SK-N-SH (cell line): ENCODE measurements around the gene ADGRL4. TPM values are rescaled to one million over a fixed set of nuclear protein-coding genes. Genes with fewer than 3 reads are reported as not detected.

Experiments
- CTCF ChIA-PET: fragments of 300-600, 350-600 bp; formaldehyde crosslinking; extraction: SDS; loops from one replicate; lab custom pipeline; 2021; lab: Yijun Ruan, JAX
- POLR2A ChIA-PET: fragments of 350-600 bp; sonication (Branson Sonifier 250); formaldehyde crosslinking; extraction: SDS; loops from one replicate; lab custom pipeline; 2020; ENCODE audit warnings: antibody characterized with exemption, inconsistent platforms; lab: Yijun Ruan, JAX
- DNase-seq: peaks from one replicate; pipeline ENCODE4 v3.0.0; 2012
- H2AFZ ChIP-seq: fragments of 200-600 bp; sonication (generic); 2 replicates; pipeline ENCODE4 v1.8.1; 2016; ENCODE audit warnings: antibody characterized with exemption, mild to moderate bottlenecking, low read depth
- H3F3A ChIP-seq: fragments of 200-600 bp; sonication (generic); replicated peaks from 2 replicates; pipeline ENCODE3; 2016; ENCODE audit warnings: antibody characterized with exemption, mild to moderate bottlenecking; ENCODE audit not compliant: insufficient read depth
- H3K27ac ChIP-seq, 2 experiments: fragments of 200-500 bp in 1 of 2; fragments of 200-600 bp in 1 of 2; sonication (Bioruptor generic) in 1 of 2; sonication (generic), shearing (Covaris generic) in 1 of 2; 2 replicates each; pipeline versions ENCODE4 v1.5.1 to v1.6.1; 2014 to 2016; ENCODE audit warnings: low read depth in 2 of 2, inconsistent platforms in 1 of 2, low read length in 1 of 2, mild to moderate bottlenecking in 1 of 2, mixed read lengths in 1 of 2
- H3K27me3 ChIP-seq: fragments of 200-600 bp; sonication (generic), shearing (Covaris generic); 2 replicates; pipeline ENCODE4 v1.6.1; 2016; ENCODE audit warnings: mixed run types; ENCODE audit not compliant: insufficient read depth
- H3K36me3 ChIP-seq, 2 experiments: fragments of 200-500 bp in 1 of 2; fragments of 200-600 bp in 1 of 2; sonication (Bioruptor generic) in 1 of 2; sonication (generic) in 1 of 2; replicated peaks in 1 of 2; 2 replicates each; pipeline versions ENCODE3 to v1.5.1; 2014 to 2016; ENCODE audit warnings: low read length in 1 of 2, mild to moderate bottlenecking in 1 of 2; ENCODE audit not compliant: insufficient read depth in 2 of 2, control insufficient read depth in 1 of 2
- H3K4me1 ChIP-seq, 2 experiments: fragments of 200-500 bp in 1 of 2; fragments of 200-600 bp in 1 of 2; sonication (Bioruptor generic) in 1 of 2; sonication (generic), shearing (Covaris generic) in 1 of 2; 2 replicates each; pipeline versions ENCODE4 v1.5.1 to v1.6.1; 2014 to 2016; ENCODE audit warnings: low read depth in 1 of 2, low read length in 1 of 2, mixed run types in 1 of 2; ENCODE audit not compliant: insufficient read depth in 2 of 2, control insufficient read depth in 1 of 2
- H3K4me2 ChIP-seq: fragments of 200-600 bp; sonication (generic), shearing (Covaris generic); 2 replicates; pipeline ENCODE4 v1.6.1; 2017; ENCODE audit warnings: mixed run types
- H3K4me3 ChIP-seq, 2 experiments: fragments of 200-500 bp in 1 of 2; fragments of 200-600 bp in 1 of 2; sonication (Bioruptor generic) in 1 of 2; sonication (generic), shearing (Covaris generic) in 1 of 2; 2 replicates each; pipeline versions ENCODE4 v1.5.1 to v1.8.1; 2014 to 2016; ENCODE audit warnings: low read depth in 2 of 2, inconsistent platforms in 1 of 2, low read length in 1 of 2, mild to moderate bottlenecking in 1 of 2, mixed read lengths in 1 of 2, moderate library complexity in 1 of 2
- H3K79me2 ChIP-seq: fragments of 200-600 bp; sonication (generic); 2 replicates; pipeline ENCODE4 v1.8.1; 2017; ENCODE audit warnings: mild to moderate bottlenecking; ENCODE audit not compliant: insufficient read depth
- H3K9ac ChIP-seq: fragments of 200-600 bp; sonication (generic); 2 replicates; pipeline ENCODE4 v1.6.1; 2017; ENCODE audit warnings: mixed run types
- H3K9me2 ChIP-seq: fragments of 200-600 bp; sonication (generic); 2 replicates; pipeline ENCODE4 v1.6.1; 2017; ENCODE audit warnings: mixed run types
- H3K9me3 ChIP-seq: fragments of 200-600 bp; sonication (generic); 2 replicates; pipeline ENCODE4 v1.6.1; 2017; ENCODE audit warnings: mixed run types, mild to moderate bottlenecking, moderate library complexity
- H4K20me1 ChIP-seq: fragments of 200-600 bp; sonication (generic); 2 replicates; pipeline ENCODE4 v1.6.1; 2017; ENCODE audit warnings: mild to moderate bottlenecking, mixed run types; ENCODE audit not compliant: insufficient read depth
- EP300 ChIP-seq, 2 experiments: IDR thresholded peaks; 2 replicates each; pipeline versions ENCODE4 v1.4.0 to v1.6.1; 2012; ENCODE audit warnings: borderline replicate concordance in 1 of 2, low read depth in 1 of 2, low read length in 1 of 2
- FOSL2 ChIP-seq: IDR thresholded peaks from 2 replicates; pipeline ENCODE4 v1.4.0; 2012; ENCODE audit warnings: low read depth, mild to moderate bottlenecking, moderate library complexity, borderline replicate concordance
- FOXJ3 ChIP-seq: sonication (generic); formaldehyde crosslinking; IDR thresholded peaks from 2 replicates; pipeline ENCODE4 v1.5.1; 2020; ENCODE audit warnings: mild to moderate bottlenecking, missing genetic modification reagents
- GATA2 ChIP-seq: sonication (generic); formaldehyde crosslinking; IDR thresholded peaks from 2 replicates; pipeline ENCODE4 v1.5.0; 2020; ENCODE audit warnings: mild to moderate bottlenecking, missing genetic modification reagents
- IRF3 ChIP-seq: fragments of 150-350 bp; IDR thresholded peaks from 2 replicates; pipeline ENCODE4 v1.6.1; 2016; ENCODE audit warnings: mild to moderate bottlenecking, low read depth, low read length
- JUND ChIP-seq: IDR thresholded peaks from 2 replicates; pipeline ENCODE4 v1.4.0; 2012
- MEF2A ChIP-seq: IDR thresholded peaks from 2 replicates; pipeline ENCODE4 v1.4.0; 2012; ENCODE audit warnings: low read depth, borderline replicate concordance
- MXI1 ChIP-seq: IDR thresholded peaks from 2 replicates; pipeline ENCODE4 v1.6.1; 2012; ENCODE audit warnings: mild to moderate bottlenecking, low read depth, low read length, improper control_type of control experiment
- NRF1 ChIP-seq: IDR thresholded peaks from 2 replicates; pipeline ENCODE4 v1.6.1; 2012; ENCODE audit warnings: low read depth, mild to moderate bottlenecking, low read length
- RCOR1 ChIP-seq: fragments of 150-350 bp; IDR thresholded peaks from 2 replicates; pipeline ENCODE4 v1.6.1; 2017; ENCODE audit warnings: antibody characterized with exemption, low read length
- REST ChIP-seq: IDR thresholded peaks from 2 replicates; pipeline ENCODE4 v1.6.1; 2012; ENCODE audit warnings: mild to moderate bottlenecking, low read depth, low read length, moderate library complexity
- TAF1 ChIP-seq: IDR thresholded peaks from 2 replicates; pipeline ENCODE4 v1.6.1; 2012; ENCODE audit warnings: low read depth, mild to moderate bottlenecking, low read length, moderate library complexity, borderline replicate concordance
- TEAD4 ChIP-seq: IDR thresholded peaks from 2 replicates; pipeline ENCODE4 v1.4.0; 2012; ENCODE audit warnings: mild to moderate bottlenecking, borderline replicate concordance; ENCODE audit not compliant: insufficient read depth
- YY1 ChIP-seq: IDR thresholded peaks from 2 replicates; pipeline ENCODE4 v1.4.0; 2012; ENCODE audit warnings: low read depth, mild to moderate bottlenecking
- WGBS: methylation state at CpG from one replicate; pipeline ENCODE4 v1.1.6; 2017; ENCODE audit warnings: low lambda C conversion rate; 5-methylcytosine and 5-hydroxymethylcytosine counted together
- polyA plus RNA-seq, 3 experiments: library from polyadenylated mRNA; depleted of rRNA; stranded (reverse); fragments of >200 nt; gene quantifications; 2 replicates each; pipeline ENCODE4 v1.2.3, GENCODE V29; 2012
- TF ChIP-seq, protein P1 (sequence below): IDR thresholded peaks from 2 replicates; pipeline ENCODE4; 2012
- TF ChIP-seq, protein P2 (sequence below): IDR thresholded peaks from 2 replicates; pipeline ENCODE4 v1.4.0; 2012; ENCODE audit warnings: low read depth, borderline replicate concordance

The ADGRL4 gene
- polyA plus RNA-seq, 1 of the 3 experiments (the other 2 are of a cell fraction), result 0.30 TPM

- TF ChIP-seq REST, result no peak
- no peak for TF ChIP-seq GATA2 (CRISPR knock-in tag)
- no peak for TF ChIP-seq NRF1
- TF ChIP-seq, protein P1, sequence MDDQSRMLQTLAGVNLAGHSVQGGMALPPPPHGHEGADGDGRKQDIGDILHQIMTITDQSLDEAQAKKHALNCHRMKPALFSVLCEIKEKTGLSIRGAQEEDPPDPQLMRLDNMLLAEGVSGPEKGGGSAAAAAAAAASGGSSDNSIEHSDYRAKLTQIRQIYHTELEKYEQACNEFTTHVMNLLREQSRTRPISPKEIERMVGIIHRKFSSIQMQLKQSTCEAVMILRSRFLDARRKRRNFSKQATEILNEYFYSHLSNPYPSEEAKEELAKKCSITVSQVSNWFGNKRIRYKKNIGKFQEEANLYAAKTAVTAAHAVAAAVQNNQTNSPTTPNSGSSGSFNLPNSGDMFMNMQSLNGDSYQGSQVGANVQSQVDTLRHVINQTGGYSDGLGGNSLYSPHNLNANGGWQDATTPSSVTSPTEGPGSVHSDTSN, result no peak
- no peak for TF ChIP-seq RCOR1
Measured at GRCh38 chr1:78854556-78854955, 152.0 kb downstream of the ADGRL4 start (continued).

- no peaks in the 10 kb centered on the region for H3K9me2 ChIP-seq
- no peaks in the 10 kb centered on the region for H3K79me2 ChIP-seq
- no peak overlapping the region; the same call in 1 of the 2 replicates for H3K9ac ChIP-seq
- ChIA-PET POLR2A (no interaction called here), CTCF (interaction anchor here (0.7 to 1.4 kb wide), 2 partner anchors 16 to 189 kb away, joined by 3 read pairs; no protein-coding TSS in a partner anchor)
- peak overlapping the region; percentile 3 to 90; a peak in 3 of 4 replicates for H3K27ac ChIP-seq
- no peaks in the 10 kb centered on the region for H3K36me3 ChIP-seq
- WGBS, result 13% methylated on average over 4 of the region's 4 CpGs
- H3K4me2 ChIP-seq, result peak overlapping the region; percentile 41
- no peaks in the 10 kb centered on the region for H3K9me3 ChIP-seq
- H3K4me1 ChIP-seq, result peaks cover 5 to 29% of the 10 kb centered on the region in 2 experiments; a peak in 3 of 4 replicates
- H4K20me1 ChIP-seq, result no peaks in the 10 kb centered on the region
- H3K27me3 ChIP-seq, result no peaks in the 10 kb centered on the region
- no peak overlapping the region; a peak in 1 of 4 replicates for H3K4me3 ChIP-seq
- DNase-seq, result no peak
- H2AFZ ChIP-seq, result peak overlapping the region; percentile 30; the same call in 1 of the 2 replicates
- H3F3A ChIP-seq, result peaks cover 54% of the 10 kb centered on the region
- TF ChIP-seq FOSL2 (peak; percentile 78), RCOR1 (no peak), MXI1 (no peak), REST (no peak), TEAD4 (peak; percentile 58; the same call in 1 of the 2 replicates), YY1 (no peak), MEF2A (no peak), TAF1 (no peak), NRF1 (no peak), EP300 (IDR thresholded peaks at IDR 0.05; ENCODE audit: borderline replicate concordance in 1 of 2, low read depth in 1 of 2, low read length in 1 of 2) (peak in 1 of 2 experiments; percentile 63; a peak in 2 of 4 replicates), IRF3 (no peak), JUND (peak; percentile 85), FOXJ3 (no peak)
- TF ChIP-seq, protein P2, sequence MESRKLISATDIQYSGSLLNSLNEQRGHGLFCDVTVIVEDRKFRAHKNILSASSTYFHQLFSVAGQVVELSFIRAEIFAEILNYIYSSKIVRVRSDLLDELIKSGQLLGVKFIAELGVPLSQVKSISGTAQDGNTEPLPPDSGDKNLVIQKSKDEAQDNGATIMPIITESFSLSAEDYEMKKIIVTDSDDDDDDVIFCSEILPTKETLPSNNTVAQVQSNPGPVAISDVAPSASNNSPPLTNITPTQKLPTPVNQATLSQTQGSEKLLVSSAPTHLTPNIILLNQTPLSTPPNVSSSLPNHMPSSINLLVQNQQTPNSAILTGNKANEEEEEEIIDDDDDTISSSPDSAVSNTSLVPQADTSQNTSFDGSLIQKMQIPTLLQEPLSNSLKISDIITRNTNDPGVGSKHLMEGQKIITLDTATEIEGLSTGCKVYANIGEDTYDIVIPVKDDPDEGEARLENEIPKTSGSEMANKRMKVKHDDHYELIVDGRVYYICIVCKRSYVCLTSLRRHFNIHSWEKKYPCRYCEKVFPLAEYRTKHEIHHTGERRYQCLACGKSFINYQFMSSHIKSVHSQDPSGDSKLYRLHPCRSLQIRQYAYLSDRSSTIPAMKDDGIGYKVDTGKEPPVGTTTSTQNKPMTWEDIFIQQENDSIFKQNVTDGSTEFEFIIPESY, result 0 out of 2 replicates have a peak, but pooled peaks have one; percentile 40
- TF ChIP-seq, protein P1, result peak; percentile 89
Measured at GRCh38 chr1:78843546-78843945, 163.0 kb downstream of the ADGRL4 start.
